Muscle of leg (tissue), 11 donors: ENCODE measurements around the gene RFESD. TPM values are rescaled to one million over a fixed set of nuclear protein-coding genes. Genes with fewer than 3 reads are reported as not detected.
"Not testable (repeated sequence)": the region's sequence is repeated elsewhere in the genome, so short reads cannot be mapped to it uniquely, and the experiment has no call there.

Experiments
- DNase-seq: peaks from one replicate; pipeline ENCODE4 v3.0.0; 2013
- H3K27ac ChIP-seq: one replicate; pipeline ENCODE4 v1.5.1; 2013; ENCODE audit warnings: mild to moderate bottlenecking, low read length, control low read depth
- H3K27me3 ChIP-seq: one replicate; pipeline ENCODE4 v1.6.1; 2013; ENCODE audit warnings: low read length; ENCODE audit not compliant: control insufficient read depth, insufficient read depth
- H3K36me3 ChIP-seq: one replicate; pipeline ENCODE4 v1.6.1; 2013; ENCODE audit warnings: low read length; ENCODE audit not compliant: control insufficient read depth, insufficient read depth
- H3K4me1 ChIP-seq: one replicate; pipeline ENCODE4 v1.6.1; 2013; ENCODE audit warnings: low read length; ENCODE audit not compliant: control insufficient read depth, insufficient read depth
- H3K4me3 ChIP-seq: one replicate; pipeline ENCODE4 v1.5.1; 2013; ENCODE audit warnings: low read length, control low read depth
- H3K9me3 ChIP-seq: replicated peaks from 2 replicates; pipeline ENCODE4 v1.6.1; 2013; ENCODE audit warnings: low read depth, low read length; ENCODE audit not compliant: control insufficient read depth
- WGBS: methylation state at CpG from one replicate; pipeline ENCODE4 v1.1.5; 2013; ENCODE audit warnings: missing lambda C conversion rate; ENCODE audit not compliant: insufficient coverage; 5-methylcytosine and 5-hydroxymethylcytosine counted together
- polyA plus RNA-seq, 8 donors: library from polyadenylated mRNA; unstranded; fragments of 120-200 nt; gene quantifications; one replicate each; pipeline versions ENCODE4 v1.2.1 to v1.2.3, GENCODE V29; 2013; ENCODE audit warnings: inconsistent platforms in 1 of 8, low replicate concordance in 1 of 8; ENCODE audit not compliant: insufficient read length in 8 of 8, insufficient read depth in 1 of 8
- total RNA-seq: library from RNA; stranded (reverse); fragments of 120-200 nt; gene quantifications from one replicate; pipeline ENCODE4 v1.2.4, GENCODE V29; 2013

RFESD gene
- total and polyA plus RNA-seq, 9 donors, result 2.7 to 3.9 (median 3.0) TPM

- Histone ChIP-seq H3K9me3 (no peaks in the 10 kb centered on the region), H3K27ac (no peak overlapping the region), H3K4me3 (no peak overlapping the region), H3K27me3 (no peaks in the 10 kb centered on the region), H3K4me1 (peaks cover 3% of the 10 kb centered on the region), H3K36me3 (no peaks in the 10 kb centered on the region)
- DNase-seq, result no peak
- 82% methylated on average over 5 of the region's 7 CpGs for WGBS
These were observed 3.4 kb upstream of the RFESD start for GRCh38 chr5:95643152-95643551.

- H3K27ac ChIP-seq, result no peak overlapping the region
- WGBS, result 0% methylated on average over 1 of the region's 4 CpGs
- H3K4me1 ChIP-seq, result peaks cover 3% of the 10 kb centered on the region
- no peaks in the 10 kb centered on the region for H3K9me3 ChIP-seq
- DNase-seq, result peak; percentile 77
- H3K27me3 ChIP-seq, result no peaks in the 10 kb centered on the region
- no peaks in the 10 kb centered on the region for H3K36me3 ChIP-seq
- H3K4me3 ChIP-seq, result no peak overlapping the region
These were observed 2.1 kb upstream of the RFESD start for GRCh38 chr5:95644351-95645042.

GRCh38 chr5:95646226-95646568 is 380 bp upstream of the RFESD start:
- H3K27me3 ChIP-seq, H3K9me3 ChIP-seq, H3K4me1 ChIP-seq, H3K36me3 ChIP-seq, DNase-seq: not testable (repeated sequence)
- peak overlapping the region; percentile 63 for H3K27ac ChIP-seq
- 100% methylated on average over 1 of the region's 17 CpGs for WGBS
- peak overlapping the region; percentile 72 for H3K4me3 ChIP-seq

GRCh38 chr5:95647886-95648860 is 1.6 kb downstream of the RFESD start:
- no peaks in the 10 kb centered on the region for H3K27me3 ChIP-seq
- H3K36me3 ChIP-seq, result no peaks in the 10 kb centered on the region
- H3K4me1 ChIP-seq, result peaks cover 3% of the 10 kb centered on the region
- no peak overlapping the region for H3K27ac ChIP-seq
- no peak for DNase-seq
- H3K4me3 ChIP-seq, result no peak overlapping the region
- no CpG with 5 or more reads among the region's 12 CpGs for WGBS
- no peaks in the 10 kb centered on the region for H3K9me3 ChIP-seq

- no peak overlapping the region for H3K27ac ChIP-seq
- no peaks in the 10 kb centered on the region for H3K9me3 ChIP-seq
- H3K4me3 ChIP-seq, result no peak overlapping the region
- H3K4me1 ChIP-seq, result peaks cover 3% of the 10 kb centered on the region
- no peaks in the 10 kb centered on the region for H3K36me3 ChIP-seq
- no peaks in the 10 kb centered on the region for H3K27me3 ChIP-seq
- DNase-seq, result no peak
These were observed 2.7 kb downstream of the RFESD start for GRCh38 chr5:95649274-95649673.

- no peak overlapping the region for H3K4me3 ChIP-seq
- H3K9me3 ChIP-seq, result no peaks in the 10 kb centered on the region
- H3K27me3 ChIP-seq, result no peaks in the 10 kb centered on the region
- H3K27ac ChIP-seq, result no peak overlapping the region
- H3K36me3 ChIP-seq, result no peaks in the 10 kb centered on the region
- no peak for DNase-seq
- H3K4me1 ChIP-seq, result peaks cover 3% of the 10 kb centered on the region
These were observed 3.5 kb downstream of the RFESD start for GRCh38 chr5:95649842-95650620.

- 100% methylated on average over 1 of the region's 1 CpG for WGBS
These were observed 6.3 kb downstream of the RFESD start for GRCh38 chr5:95652849-95653248.

GRCh38 chr5:95654196-95654595 is 7.6 kb downstream of the RFESD start:
- Histone ChIP-seq H3K27ac (no peak overlapping the region), H3K9me3 (no peaks in the 10 kb centered on the region), H3K4me1 (no peaks in the 10 kb centered on the region), H3K36me3 (no peaks in the 10 kb centered on the region), H3K4me3 (no peak overlapping the region), H3K27me3 (no peaks in the 10 kb centered on the region)
- no peak for DNase-seq
- WGBS, result no CpG with 5 or more reads among the region's 3 CpGs

More at GRCh38 chr5:95652849-95653248, 6.3 kb downstream of the RFESD start:
- Histone ChIP-seq H3K4me1 (no peaks in the 10 kb centered on the region), H3K27me3 (no peaks in the 10 kb centered on the region), H3K36me3 (no peaks in the 10 kb centered on the region), H3K9me3 (no peaks in the 10 kb centered on the region), H3K4me3 (no peak overlapping the region), H3K27ac (no peak overlapping the region)
- no peak for DNase-seq

- no peak overlapping the region for H3K27ac ChIP-seq
- DNase-seq, result no peak
These were observed 9.0 kb downstream of the RFESD start for GRCh38 chr5:95655575-95655974.

GRCh38 chr5:95660060-95660459 is 13.5 kb downstream of the RFESD start:
- DNase-seq, result no peak
- WGBS, result no CpG with 5 or more reads among the region's 2 CpGs

More at GRCh38 chr5:95655575-95655974, 9.0 kb downstream of the RFESD start:
- Histone ChIP-seq H3K9me3 (no peaks in the 10 kb centered on the region), H3K36me3 (no peaks in the 10 kb centered on the region), H3K4me3 (no peak overlapping the region), H3K27me3 (no peaks in the 10 kb centered on the region), H3K4me1 (no peaks in the 10 kb centered on the region)
- WGBS, result 100% methylated on average over 1 of the region's 1 CpG

More at GRCh38 chr5:95660060-95660459, 13.5 kb downstream of the RFESD start:
- H3K36me3 ChIP-seq, result no peaks in the 10 kb centered on the region
- H3K4me1 ChIP-seq, result no peaks in the 10 kb centered on the region
- no peak overlapping the region for H3K4me3 ChIP-seq
- H3K27me3 ChIP-seq, result no peaks in the 10 kb centered on the region
- H3K27ac ChIP-seq, result no peak overlapping the region
- H3K9me3 ChIP-seq, result no peaks in the 10 kb centered on the region
